ENCODE data around the gene ANKRD29. TPM values are rescaled to one million over a fixed set of nuclear protein-coding genes. Genes with fewer than 3 reads are reported as not detected.

Gene ANKRD29
- total RNA-seq, 1 donor from 2014 or later = 0.50 TPM

DNA sequence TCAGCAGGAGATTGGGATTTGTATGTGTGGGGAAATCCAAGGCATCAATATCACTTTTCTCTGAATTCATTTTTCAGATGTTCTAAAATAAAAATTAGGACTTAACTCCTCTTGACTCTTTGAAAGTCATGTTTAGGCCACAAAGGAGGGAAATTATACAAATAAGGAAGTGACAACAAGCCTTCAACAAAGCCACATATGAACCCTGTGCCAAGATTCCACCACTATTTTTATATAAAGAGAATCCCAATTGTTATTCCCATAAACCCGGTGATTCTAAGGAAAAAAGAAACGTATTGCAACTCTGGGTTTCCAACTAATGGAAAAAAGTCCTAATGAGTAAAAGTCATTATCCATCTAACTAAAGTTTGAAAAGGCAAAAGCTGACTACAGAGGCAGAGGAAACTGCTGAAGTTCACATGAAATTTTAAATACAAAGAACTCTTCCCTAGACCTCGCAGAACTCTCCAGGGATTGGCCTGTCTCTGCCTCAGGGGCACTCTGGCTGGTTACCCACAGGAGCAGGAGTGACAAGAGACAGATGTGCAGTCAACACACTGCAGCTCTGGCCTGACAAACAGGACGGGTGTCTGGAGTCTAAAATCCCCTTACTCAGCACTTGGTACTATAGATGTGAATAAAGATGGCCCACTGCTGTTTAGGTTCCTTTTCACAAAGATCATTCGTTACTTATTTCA lies 88.0 kb downstream of the ANKRD29 start:
- Mint-ChIP-seq H3K36me3 (ENCODE audit: low read depth) (peaks cover 11% of the 10 kb centered on the region), H3K4me3 (ENCODE audit: unreplicated experiment) (no peak overlapping the region), H3K27me3 (ENCODE audit: low read depth) (no peaks in the 10 kb centered on the region), H3K27ac (ENCODE audit: unreplicated experiment) (peak overlapping the region; percentile 88), H3K9me3 (ENCODE audit: low read depth) (no peaks in the 10 kb centered on the region), H3K4me1 (ENCODE audit: low read depth) (peaks cover 31% of the 10 kb centered on the region)
- TF ChIP-seq, protein P1, sequence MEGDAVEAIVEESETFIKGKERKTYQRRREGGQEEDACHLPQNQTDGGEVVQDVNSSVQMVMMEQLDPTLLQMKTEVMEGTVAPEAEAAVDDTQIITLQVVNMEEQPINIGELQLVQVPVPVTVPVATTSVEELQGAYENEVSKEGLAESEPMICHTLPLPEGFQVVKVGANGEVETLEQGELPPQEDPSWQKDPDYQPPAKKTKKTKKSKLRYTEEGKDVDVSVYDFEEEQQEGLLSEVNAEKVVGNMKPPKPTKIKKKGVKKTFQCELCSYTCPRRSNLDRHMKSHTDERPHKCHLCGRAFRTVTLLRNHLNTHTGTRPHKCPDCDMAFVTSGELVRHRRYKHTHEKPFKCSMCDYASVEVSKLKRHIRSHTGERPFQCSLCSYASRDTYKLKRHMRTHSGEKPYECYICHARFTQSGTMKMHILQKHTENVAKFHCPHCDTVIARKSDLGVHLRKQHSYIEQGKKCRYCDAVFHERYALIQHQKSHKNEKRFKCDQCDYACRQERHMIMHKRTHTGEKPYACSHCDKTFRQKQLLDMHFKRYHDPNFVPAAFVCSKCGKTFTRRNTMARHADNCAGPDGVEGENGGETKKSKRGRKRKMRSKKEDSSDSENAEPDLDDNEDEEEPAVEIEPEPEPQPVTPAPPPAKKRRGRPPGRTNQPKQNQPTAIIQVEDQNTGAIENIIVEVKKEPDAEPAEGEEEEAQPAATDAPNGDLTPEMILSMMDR (IDR thresholded peaks at IDR 0.05) = no peak
- DNase-seq (ENCODE audit: low spot score) = no peak

DNA sequence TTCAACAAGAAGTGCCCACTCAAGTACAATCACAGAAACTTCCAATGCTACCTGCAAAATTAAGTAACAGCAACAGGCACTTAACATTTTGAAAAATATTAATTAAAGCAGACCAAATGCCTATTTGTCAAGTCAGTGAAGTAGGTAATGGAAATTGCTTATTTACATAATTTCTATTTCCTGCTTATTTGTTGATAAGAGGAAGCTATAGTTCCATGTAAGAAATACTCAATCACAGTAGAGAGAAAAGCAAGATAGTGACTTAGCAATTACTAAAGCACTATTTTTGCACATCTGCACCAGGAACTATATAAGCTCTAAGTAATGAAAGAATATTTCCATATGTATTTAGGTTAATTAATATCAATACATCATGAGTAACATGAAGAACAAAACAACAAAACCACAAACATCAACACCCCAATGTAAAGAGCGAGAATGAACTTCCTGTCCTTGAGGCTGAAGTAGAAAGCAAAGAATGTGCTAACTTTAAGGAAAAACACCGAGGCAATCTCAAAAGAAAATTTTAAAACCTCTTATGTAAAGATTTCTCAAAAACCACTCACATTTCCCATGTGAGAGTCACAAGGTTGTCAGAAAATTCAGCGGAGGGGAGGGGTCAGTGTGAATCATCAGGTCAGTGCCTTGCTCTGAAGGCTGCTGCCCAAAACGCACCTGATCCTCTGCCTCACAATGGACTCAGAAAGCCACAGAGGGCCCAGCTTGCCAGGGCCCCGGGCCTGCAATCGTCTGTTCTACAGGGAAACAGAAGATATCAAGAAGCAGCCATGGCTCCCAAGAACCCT lies 88.9 kb downstream of the ANKRD29 start:
- H3K36me3 Mint-ChIP-seq (ENCODE audit: low read depth) = peaks cover 13% of the 10 kb centered on the region
- TF ChIP-seq, protein P1 (IDR thresholded peaks at IDR 0.05) = no peak
- peak overlapping the region; percentile 88 for H3K27ac Mint-ChIP-seq (ENCODE audit: unreplicated experiment)
- H3K4me1 Mint-ChIP-seq (ENCODE audit: low read depth) = peaks cover 22% of the 10 kb centered on the region
- no peak for DNase-seq (ENCODE audit: low spot score)
- H3K9me3 Mint-ChIP-seq (ENCODE audit: low read depth) = no peaks in the 10 kb centered on the region
- H3K4me3 Mint-ChIP-seq (ENCODE audit: unreplicated experiment) = no peak overlapping the region
- H3K27me3 Mint-ChIP-seq (ENCODE audit: low read depth) = no peaks in the 10 kb centered on the region

DNA sequence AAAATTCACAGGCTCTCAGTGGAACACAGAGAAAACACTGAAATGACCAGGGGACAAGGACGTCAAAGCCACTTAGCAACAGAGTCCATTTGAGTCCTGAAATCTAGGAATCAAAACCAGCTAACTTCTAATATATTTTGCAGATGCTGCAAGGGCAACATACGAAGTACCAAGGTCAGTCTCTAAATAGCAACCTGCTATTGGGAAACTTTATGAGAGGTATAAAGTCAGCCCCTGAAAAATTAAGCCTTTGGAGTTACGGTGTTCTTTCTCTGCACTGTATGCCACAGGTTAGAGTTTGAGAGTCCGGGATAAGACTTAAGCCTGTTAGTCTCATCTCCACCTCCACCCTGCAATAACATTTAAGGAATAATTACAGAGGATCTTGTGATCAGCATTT lies 89.7 kb downstream of the ANKRD29 start:
- no peaks in the 10 kb centered on the region for H3K27me3 Mint-ChIP-seq (ENCODE audit: low read depth)
- TF ChIP-seq, protein P1 (IDR thresholded peaks at IDR 0.05) = no peak
- peaks cover 19% of the 10 kb centered on the region for H3K36me3 Mint-ChIP-seq (ENCODE audit: low read depth)
- H3K9me3 Mint-ChIP-seq (ENCODE audit: low read depth) = no peaks in the 10 kb centered on the region
- no peak for DNase-seq (ENCODE audit: low spot score)
- no peak overlapping the region for H3K27ac Mint-ChIP-seq (ENCODE audit: unreplicated experiment)
- peaks cover 22% of the 10 kb centered on the region for H3K4me1 Mint-ChIP-seq (ENCODE audit: low read depth)
- no peak overlapping the region for H3K4me3 Mint-ChIP-seq (ENCODE audit: unreplicated experiment)

DNA sequence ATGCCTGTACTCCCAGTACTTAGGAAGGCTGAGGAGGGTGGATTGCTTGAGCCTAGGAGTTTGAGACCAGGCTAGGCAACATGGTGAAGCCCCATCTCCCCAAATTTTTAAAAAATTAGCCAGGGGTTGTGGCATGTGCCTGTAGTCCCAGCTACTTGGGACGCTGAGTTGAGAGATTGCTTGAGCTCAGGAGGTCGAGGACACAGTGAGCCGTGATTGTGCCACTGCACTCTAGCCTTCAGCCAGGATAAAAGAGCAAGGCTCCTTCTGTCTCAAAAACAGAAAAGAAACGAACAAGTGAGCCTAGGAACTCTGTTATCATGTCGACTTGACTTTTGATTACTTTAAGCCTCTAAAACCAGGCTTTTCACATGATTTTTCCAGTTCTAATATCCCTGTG lies 90.1 kb downstream of the ANKRD29 start:
- H3K36me3 Mint-ChIP-seq (ENCODE audit: low read depth) = peaks cover 20% of the 10 kb centered on the region
- H3K9me3 Mint-ChIP-seq (ENCODE audit: low read depth) = no peaks in the 10 kb centered on the region
- TF ChIP-seq, protein P1 (IDR thresholded peaks at IDR 0.05) = no peak
- peaks cover 22% of the 10 kb centered on the region for H3K4me1 Mint-ChIP-seq (ENCODE audit: low read depth)
- no peak for DNase-seq (ENCODE audit: low spot score)
- no peak overlapping the region for H3K27ac Mint-ChIP-seq (ENCODE audit: unreplicated experiment)
- H3K27me3 Mint-ChIP-seq (ENCODE audit: low read depth) = no peaks in the 10 kb centered on the region
- H3K4me3 Mint-ChIP-seq (ENCODE audit: unreplicated experiment) = no peak overlapping the region

DNA sequence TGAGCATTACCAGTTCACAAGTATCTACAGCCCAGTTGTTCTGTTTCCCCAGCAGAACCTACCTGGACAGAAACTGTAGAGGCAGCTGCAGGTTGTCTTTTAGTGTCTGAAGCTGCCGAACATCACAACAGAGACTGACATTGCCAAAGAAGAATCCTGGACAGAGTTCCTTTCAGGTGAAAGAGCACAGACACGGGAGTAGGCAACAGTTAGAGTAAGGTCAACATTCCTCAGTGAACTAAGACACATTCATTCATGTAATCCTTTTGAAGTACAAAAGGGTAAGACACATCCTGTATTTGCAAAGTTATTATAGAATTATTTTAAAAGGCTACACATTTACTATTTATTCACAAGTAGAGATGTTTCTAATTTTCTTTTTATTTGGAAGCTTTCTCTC lies 90.7 kb downstream of the ANKRD29 start:
- no peak for DNase-seq (ENCODE audit: low spot score)
- Mint-ChIP-seq H3K4me1 (ENCODE audit: low read depth) (peaks cover 22% of the 10 kb centered on the region), H3K27me3 (ENCODE audit: low read depth) (no peaks in the 10 kb centered on the region), H3K4me3 (ENCODE audit: unreplicated experiment) (no peak overlapping the region), H3K27ac (ENCODE audit: unreplicated experiment) (no peak overlapping the region), H3K9me3 (ENCODE audit: low read depth) (no peaks in the 10 kb centered on the region), H3K36me3 (ENCODE audit: low read depth) (peaks cover 24% of the 10 kb centered on the region)
- TF ChIP-seq, protein P1 (IDR thresholded peaks at IDR 0.05) = no peak

All from chondrocyte (in vitro differentiated cells).